B cell (primary cell): Measurements from ENCODE around the gene JPH3. TPM values are rescaled to one million over a fixed set of nuclear protein-coding genes. Genes with fewer than 3 reads are reported as not detected.

ENCODE experiments used
- ATAC-seq: fragments of 200-7000 bp; cut with Tn5 transposase; one replicate; pipeline ENCODE4 v1.10.0; 2021; ENCODE audit warnings: low read depth, mild to moderate bottlenecking, moderate number of reproducible peaks, moderate library complexity
- CTCF ChIA-PET: fragments of 350-600 bp; sonication (Branson Sonifier 250); formaldehyde crosslinking; loops from one replicate; lab custom pipeline; 2021; ENCODE audit warnings: antibody characterized with exemption, inconsistent platforms; lab: Charles Lee
- POLR2A ChIA-PET: fragments of 350-600 bp; sonication (Branson Sonifier 250); formaldehyde crosslinking; loops from one replicate; lab custom pipeline; 2021; ENCODE audit warnings: antibody characterized with exemption; lab: Charles Lee
- DNase-seq: peaks from one replicate; pipeline ENCODE4 v3.0.0; 2013
- H2AFZ ChIP-seq: 2 replicates; pipeline ENCODE4 v1.6.1; 2012; ENCODE audit warnings: mild to moderate bottlenecking, low read depth, low read length; ENCODE audit not compliant: insufficient read depth, poor library complexity, severe bottlenecking
- H3K27ac ChIP-seq, 2 donors: 1 replicate in 1 of 2; 2 replicates in 1 of 2; pipeline ENCODE4 v1.5.1; 2012 to 2013; ENCODE audit warnings: low read length in 2 of 2, mild to moderate bottlenecking in 2 of 2, moderate library complexity in 1 of 2
- H3K27me3 ChIP-seq, 4 experiments: fragments of 200-600 bp in 1 of 4; sonication (generic) in 1 of 4; replicated peaks in 1 of 4; 1 replicate in 2 of 4; 2 replicates in 2 of 4; pipeline versions ENCODE4 v1.6.1 to v1.7.0; 2013 to 2016; ENCODE audit warnings: low read length in 3 of 4, mild to moderate bottlenecking in 2 of 4, mixed read lengths in 1 of 4, moderate library complexity in 1 of 4; ENCODE audit not compliant: insufficient read depth in 4 of 4, control insufficient read depth in 3 of 4; ENCODE audit errors: control extremely low read depth in 1 of 4
- H3K36me3 ChIP-seq, 2 experiments: replicated peaks in 1 of 2; 1 replicate in 1 of 2; 2 replicates in 1 of 2; pipeline versions ENCODE4 v1.6.1 to v1.7.1; 2013; ENCODE audit warnings: low read length in 1 of 2; ENCODE audit not compliant: insufficient read depth in 2 of 2, control insufficient read depth in 1 of 2; ENCODE audit errors: control extremely low read depth in 1 of 2, extremely low read depth in 1 of 2
- H3K4me1 ChIP-seq, 2 donors: fragments of 200-600 bp in 1 of 2; sonication (generic) in 1 of 2; 1 replicate in 1 of 2; 2 replicates in 1 of 2; pipeline versions ENCODE4 v1.5.1 to v1.6.1; 2013 to 2017; ENCODE audit warnings: low read length in 2 of 2; ENCODE audit not compliant: control insufficient read depth in 2 of 2, insufficient read depth in 2 of 2
- H3K4me2 ChIP-seq: replicated peaks from 2 replicates; pipeline ENCODE3; 2012; ENCODE audit warnings: mild to moderate bottlenecking, low read depth, low read length; ENCODE audit not compliant: poor library complexity, severe bottlenecking
- H3K4me3 ChIP-seq, 5 experiments: fragments of 200-600 bp in 1 of 5; sonication (generic) in 1 of 5; 1 replicate in 3 of 5; 2 replicates in 2 of 5; pipeline versions ENCODE4 v1.5.1 to v1.7.0; 2011 to 2016; ENCODE audit warnings: low read length in 4 of 5, mild to moderate bottlenecking in 4 of 5, low read depth in 2 of 5, control low read depth in 1 of 5, moderate library complexity in 1 of 5; ENCODE audit not compliant: insufficient read depth in 1 of 5; ENCODE audit errors: control extremely low read depth in 1 of 5, extremely low read depth in 1 of 5
- H3K79me2 ChIP-seq: fragments of 200-600 bp; sonication (generic); one replicate; pipeline ENCODE4 v1.6.0; 2016; ENCODE audit warnings: low read length; ENCODE audit not compliant: control insufficient read depth, insufficient read depth
- H3K9ac ChIP-seq: fragments of 200-600 bp; sonication (generic); 2 replicates; pipeline ENCODE4 v1.6.1; 2017; ENCODE audit warnings: mild to moderate bottlenecking, low read length, moderate library complexity
- H3K9me3 ChIP-seq, 3 donors: one replicate each; pipeline versions ENCODE4 v1.6.1 to v1.7.1; 2013; ENCODE audit warnings: low read length in 2 of 3; ENCODE audit not compliant: control insufficient read depth in 2 of 3, insufficient read depth in 1 of 3; ENCODE audit errors: control extremely low read depth in 1 of 3
- H4K20me1 ChIP-seq: 2 replicates; pipeline ENCODE4 v1.6.0; 2012; ENCODE audit warnings: mild to moderate bottlenecking, low read length; ENCODE audit not compliant: insufficient read depth, control insufficient read depth, poor library complexity, severe bottlenecking
- H3K27ac Mint-ChIP-seq: one replicate; pipeline ENCODE4 v1.8.0; 2021; ENCODE audit warnings: mixed read lengths
- H3K27me3 Mint-ChIP-seq: one replicate; pipeline ENCODE4 v1.8.0; 2021; ENCODE audit warnings: mixed read lengths
- H3K4me1 Mint-ChIP-seq: one replicate; pipeline ENCODE4 v1.8.0; 2021; ENCODE audit warnings: mixed read lengths
- H3K4me3 Mint-ChIP-seq: one replicate; pipeline ENCODE4 v1.8.0; 2021; ENCODE audit warnings: mixed read lengths
- H3K9me3 Mint-ChIP-seq: one replicate; pipeline ENCODE4 v1.8.0; 2022; ENCODE audit warnings: mixed read lengths; ENCODE audit not compliant: insufficient read depth
- EZH2 ChIP-seq: IDR thresholded peaks from 2 replicates; pipeline ENCODE4 v1.6.1; 2012; ENCODE audit warnings: borderline replicate concordance, low read depth, mild to moderate bottlenecking, moderate library complexity, low read length; ENCODE audit not compliant: insufficient read depth, poor library complexity, severe bottlenecking
- WGBS: methylation state at CpG from one replicate; pipeline ENCODE4 v1.1.5; 2013; ENCODE audit warnings: missing lambda C conversion rate; ENCODE audit not compliant: insufficient coverage; 5-methylcytosine and 5-hydroxymethylcytosine counted together
- intact Hi-C: fragments of 100-400 bp; cut with micrococcal nuclease; formaldehyde crosslinking; loops from one replicate; pipeline ENCODE4 v1.10.0; 2022
- polyA plus RNA-seq: library from polyadenylated mRNA; depleted of rRNA; stranded (reverse); fragments of >200 nt; gene quantifications from 2 replicates; pipeline ENCODE4 v1.2.3, GENCODE V29; 2012
- total RNA-seq, 2 donors: library from RNA; stranded (reverse); fragments of 120-200 nt in 1 of 2; gene quantifications; 1 replicate in 1 of 2; 2 replicates in 1 of 2; pipeline versions ENCODE4 v1.2.3 to v1.2.4, GENCODE V29; 2013 to 2022
- TF ChIP-seq, protein P1 (sequence below): fragments of 200-600 bp; IDR thresholded peaks from one replicate; pipeline ENCODE4 v1.8.0; 2022; ENCODE audit warnings: antibody characterized with exemption, mild to moderate bottlenecking

The JPH3 gene
- total and polyA plus RNA-seq, 2 donors (not counting 1 experiment from before 2014, with no cell fraction given): not detected

GRCh38 chr16:87733190-87733589 is 130.9 kb downstream of the JPH3 start:
- Histone ChIP-seq H3K79me2 (peaks cover 12% of the 10 kb centered on the region), H3K9ac (no peak overlapping the region), H3K4me3 (no peak overlapping the region), H3K4me1 (peaks cover 0 to 3% of the 10 kb centered on the region in 2 donors), H3K9me3 (no peaks in the 10 kb centered on the region), H2AFZ (no peak overlapping the region), H3K27ac (no peak overlapping the region), H3K36me3 (peaks cover 4 to 38% of the 10 kb centered on the region in 2 experiments), H3K27me3 (no peaks in the 10 kb centered on the region), H3K4me2 (no peak overlapping the region), H4K20me1 (peaks cover 9% of the 10 kb centered on the region)
- TF ChIP-seq, protein P1, sequence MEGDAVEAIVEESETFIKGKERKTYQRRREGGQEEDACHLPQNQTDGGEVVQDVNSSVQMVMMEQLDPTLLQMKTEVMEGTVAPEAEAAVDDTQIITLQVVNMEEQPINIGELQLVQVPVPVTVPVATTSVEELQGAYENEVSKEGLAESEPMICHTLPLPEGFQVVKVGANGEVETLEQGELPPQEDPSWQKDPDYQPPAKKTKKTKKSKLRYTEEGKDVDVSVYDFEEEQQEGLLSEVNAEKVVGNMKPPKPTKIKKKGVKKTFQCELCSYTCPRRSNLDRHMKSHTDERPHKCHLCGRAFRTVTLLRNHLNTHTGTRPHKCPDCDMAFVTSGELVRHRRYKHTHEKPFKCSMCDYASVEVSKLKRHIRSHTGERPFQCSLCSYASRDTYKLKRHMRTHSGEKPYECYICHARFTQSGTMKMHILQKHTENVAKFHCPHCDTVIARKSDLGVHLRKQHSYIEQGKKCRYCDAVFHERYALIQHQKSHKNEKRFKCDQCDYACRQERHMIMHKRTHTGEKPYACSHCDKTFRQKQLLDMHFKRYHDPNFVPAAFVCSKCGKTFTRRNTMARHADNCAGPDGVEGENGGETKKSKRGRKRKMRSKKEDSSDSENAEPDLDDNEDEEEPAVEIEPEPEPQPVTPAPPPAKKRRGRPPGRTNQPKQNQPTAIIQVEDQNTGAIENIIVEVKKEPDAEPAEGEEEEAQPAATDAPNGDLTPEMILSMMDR: no peak
- TF ChIP-seq EZH2: no peak
- 86% methylated on average over 10 of the region's 11 CpGs for WGBS
- ChIA-PET POLR2A (no interaction called here), CTCF (no interaction called here)
- Mint-ChIP-seq H3K4me3 (no peak overlapping the region), H3K27ac (peak overlapping the region; percentile 26), H3K27me3 (no peaks in the 10 kb centered on the region), H3K4me1 (no peaks in the 10 kb centered on the region), H3K9me3 (no peaks in the 10 kb centered on the region)
- intact Hi-C loops: no loop called here
- DNase-seq (no peak), ATAC-seq (no peak)

GRCh38 chr16:87734644-87735043 is 132.3 kb downstream of the JPH3 start:
- Histone ChIP-seq H2AFZ (no peak overlapping the region), H3K27me3 (no peaks in the 10 kb centered on the region), H4K20me1 (peaks cover 9% of the 10 kb centered on the region), H3K27ac (no peak overlapping the region), H3K79me2 (peaks cover 16% of the 10 kb centered on the region), H3K4me3 (no peak overlapping the region), H3K4me1 (peaks cover 0 to 3% of the 10 kb centered on the region in 2 donors), H3K9me3 (no peaks in the 10 kb centered on the region), H3K4me2 (no peak overlapping the region), H3K9ac (no peak overlapping the region), H3K36me3 (peaks cover 5 to 28% of the 10 kb centered on the region in 2 experiments)
- no peak overlapping the region for H3K27ac Mint-ChIP-seq
- no peaks in the 10 kb centered on the region for H3K9me3 Mint-ChIP-seq
- H3K27me3 Mint-ChIP-seq: no peaks in the 10 kb centered on the region
- CTCF ChIA-PET: no interaction called here
- H3K4me3 Mint-ChIP-seq: no peak overlapping the region
- POLR2A ChIA-PET: no interaction called here
- 97% methylated on average over 4 of the region's 14 CpGs for WGBS
- no peak for DNase-seq
- ATAC-seq: no peak
- no peak for TF ChIP-seq EZH2
- TF ChIP-seq, protein P1: no peak
- intact Hi-C loops: no loop called here
- H3K4me1 Mint-ChIP-seq: no peaks in the 10 kb centered on the region
